Measurements from ENCODE around the gene CPEB2.

DNA sequence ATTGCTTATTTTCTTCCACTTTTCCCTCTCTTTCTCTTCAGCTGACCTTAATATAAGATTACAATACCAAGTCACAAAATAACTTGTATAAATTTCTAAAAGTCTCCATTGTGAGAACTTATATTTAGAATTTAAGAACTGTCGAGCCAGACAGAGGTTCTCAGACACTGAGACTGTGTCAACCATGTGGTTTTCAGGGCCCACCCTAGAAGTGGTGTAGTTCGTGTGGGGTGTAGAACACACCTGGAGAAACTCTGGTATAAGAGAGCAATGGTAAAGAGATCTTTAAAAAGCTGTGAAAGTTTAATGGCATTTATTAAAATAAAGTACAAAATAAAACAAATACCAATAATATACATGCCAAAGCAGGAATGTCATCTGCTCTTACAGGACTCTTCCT is 19.7 kb downstream of the CPEB2 start:
- TF ChIP-seq CTCF (IDR thresholded peaks at IDR 0.05) (no peak), POLR2A (IDR thresholded peaks at IDR 0.05) (no peak)

Data from adrenal gland (tissue), 5 donors.